Loucy (cell line): ENCODE results near the gene PICK1.

Experiments used
- H2AFZ ChIP-seq: fragments of 200-600 bp; sonication (generic); 2 replicates; pipeline ENCODE4 v1.6.0; 2016; ENCODE audit warnings: antibody characterized with exemption, mild to moderate bottlenecking, low read length, moderate library complexity
- H3F3A ChIP-seq: fragments of 200-600 bp; 2 replicates; pipeline ENCODE4 v1.6.0; 2016; ENCODE audit warnings: antibody characterized with exemption, low read depth, mild to moderate bottlenecking
- H3K27me3 ChIP-seq: fragments of 200-600 bp; sonication (generic); 2 replicates; pipeline ENCODE4 v1.6.1; 2014; ENCODE audit warnings: low read length, mild to moderate bottlenecking; ENCODE audit not compliant: insufficient read depth, poor library complexity, severe bottlenecking
- H3K36me3 ChIP-seq: fragments of 200-600 bp; sonication (generic); 2 replicates; pipeline ENCODE4 v1.6.1; 2016; ENCODE audit warnings: low read length; ENCODE audit not compliant: insufficient read depth
- H3K4me1 ChIP-seq: fragments of 200-600 bp; sonication (generic); 2 replicates; pipeline ENCODE4 v1.5.1; 2014; ENCODE audit warnings: low read length, mild to moderate bottlenecking; ENCODE audit not compliant: insufficient read depth, poor library complexity, severe bottlenecking
- H3K4me2 ChIP-seq: fragments of 200-600 bp; sonication (generic); 2 replicates; pipeline ENCODE4 v1.6.0; 2014; ENCODE audit warnings: antibody characterized with exemption, low read length, low read depth, mild to moderate bottlenecking; ENCODE audit not compliant: poor library complexity, severe bottlenecking
- H3K4me3 ChIP-seq: fragments of 200-600 bp; sonication (generic); 2 replicates; pipeline ENCODE4 v1.5.1; 2014; ENCODE audit warnings: low read length, mild to moderate bottlenecking, mixed read lengths; ENCODE audit not compliant: poor library complexity, severe bottlenecking
- H3K79me2 ChIP-seq: fragments of 200-600 bp; sonication (generic); 2 replicates; pipeline ENCODE4 v1.6.1; 2014; ENCODE audit warnings: low read length; ENCODE audit not compliant: insufficient read depth
- H3K9ac ChIP-seq: fragments of 200-600 bp; sonication (generic); 2 replicates; pipeline ENCODE4 v1.6.0; 2014; ENCODE audit warnings: mild to moderate bottlenecking, low read depth, low read length, moderate library complexity; ENCODE audit not compliant: poor library complexity, severe bottlenecking
- H3K9me2 ChIP-seq: fragments of 200-600 bp; sonication (generic); replicated peaks from 2 replicates; pipeline ENCODE4 v1.6.1; 2016; ENCODE audit warnings: low read depth, low read length, mixed read lengths
- H3K9me3 ChIP-seq: fragments of 200-600 bp; sonication (generic); 2 replicates; pipeline ENCODE4 v1.6.1; 2014; ENCODE audit warnings: mild to moderate bottlenecking, antibody characterized with exemption, low read length, low read depth; ENCODE audit not compliant: insufficient read depth
- H4K20me1 ChIP-seq: fragments of 200-600 bp; sonication (generic); 2 replicates; pipeline ENCODE4 v1.6.0; 2014; ENCODE audit warnings: antibody characterized with exemption, low read length, mild to moderate bottlenecking; ENCODE audit not compliant: insufficient read depth, poor library complexity, severe bottlenecking
- EZH2phosphoT487 ChIP-seq: fragments of 200-600 bp; IDR thresholded peaks from 2 replicates; pipeline ENCODE4 v1.6.1; 2018; ENCODE audit warnings: antibody characterized with exemption, mild to moderate bottlenecking, moderate library complexity, borderline replicate concordance
- TF ChIP-seq, protein P1 (sequence below): fragments of 200-600 bp; sonication (generic); conservative IDR thresholded peaks from 2 replicates; pipeline ENCODE4 v1.5.1; 2014; ENCODE audit warnings: mild to moderate bottlenecking, antibody characterized with exemption, low read length

Gene PICK1

GRCh38 chr22:38029901-38030300 is 27.3 kb upstream of the PICK1 start:
- Histone ChIP-seq H3K4me3 (no peak overlapping the region), H3K4me1 (no peaks in the 10 kb centered on the region), H3K4me2 (no peak overlapping the region), H3K36me3 (no peaks in the 10 kb centered on the region), H2AFZ (no peak overlapping the region), H3K9me3 (no peaks in the 10 kb centered on the region), H3K9me2 (no peaks in the 10 kb centered on the region), H3K79me2 (no peaks in the 10 kb centered on the region), H4K20me1 (no peaks in the 10 kb centered on the region), H3F3A (no peaks in the 10 kb centered on the region), H3K9ac (no peak overlapping the region), H3K27me3 (no peaks in the 10 kb centered on the region)
- TF ChIP-seq EZH2phosphoT487, result no peak
- TF ChIP-seq, protein P1, sequence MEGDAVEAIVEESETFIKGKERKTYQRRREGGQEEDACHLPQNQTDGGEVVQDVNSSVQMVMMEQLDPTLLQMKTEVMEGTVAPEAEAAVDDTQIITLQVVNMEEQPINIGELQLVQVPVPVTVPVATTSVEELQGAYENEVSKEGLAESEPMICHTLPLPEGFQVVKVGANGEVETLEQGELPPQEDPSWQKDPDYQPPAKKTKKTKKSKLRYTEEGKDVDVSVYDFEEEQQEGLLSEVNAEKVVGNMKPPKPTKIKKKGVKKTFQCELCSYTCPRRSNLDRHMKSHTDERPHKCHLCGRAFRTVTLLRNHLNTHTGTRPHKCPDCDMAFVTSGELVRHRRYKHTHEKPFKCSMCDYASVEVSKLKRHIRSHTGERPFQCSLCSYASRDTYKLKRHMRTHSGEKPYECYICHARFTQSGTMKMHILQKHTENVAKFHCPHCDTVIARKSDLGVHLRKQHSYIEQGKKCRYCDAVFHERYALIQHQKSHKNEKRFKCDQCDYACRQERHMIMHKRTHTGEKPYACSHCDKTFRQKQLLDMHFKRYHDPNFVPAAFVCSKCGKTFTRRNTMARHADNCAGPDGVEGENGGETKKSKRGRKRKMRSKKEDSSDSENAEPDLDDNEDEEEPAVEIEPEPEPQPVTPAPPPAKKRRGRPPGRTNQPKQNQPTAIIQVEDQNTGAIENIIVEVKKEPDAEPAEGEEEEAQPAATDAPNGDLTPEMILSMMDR, result no peak

DNA sequence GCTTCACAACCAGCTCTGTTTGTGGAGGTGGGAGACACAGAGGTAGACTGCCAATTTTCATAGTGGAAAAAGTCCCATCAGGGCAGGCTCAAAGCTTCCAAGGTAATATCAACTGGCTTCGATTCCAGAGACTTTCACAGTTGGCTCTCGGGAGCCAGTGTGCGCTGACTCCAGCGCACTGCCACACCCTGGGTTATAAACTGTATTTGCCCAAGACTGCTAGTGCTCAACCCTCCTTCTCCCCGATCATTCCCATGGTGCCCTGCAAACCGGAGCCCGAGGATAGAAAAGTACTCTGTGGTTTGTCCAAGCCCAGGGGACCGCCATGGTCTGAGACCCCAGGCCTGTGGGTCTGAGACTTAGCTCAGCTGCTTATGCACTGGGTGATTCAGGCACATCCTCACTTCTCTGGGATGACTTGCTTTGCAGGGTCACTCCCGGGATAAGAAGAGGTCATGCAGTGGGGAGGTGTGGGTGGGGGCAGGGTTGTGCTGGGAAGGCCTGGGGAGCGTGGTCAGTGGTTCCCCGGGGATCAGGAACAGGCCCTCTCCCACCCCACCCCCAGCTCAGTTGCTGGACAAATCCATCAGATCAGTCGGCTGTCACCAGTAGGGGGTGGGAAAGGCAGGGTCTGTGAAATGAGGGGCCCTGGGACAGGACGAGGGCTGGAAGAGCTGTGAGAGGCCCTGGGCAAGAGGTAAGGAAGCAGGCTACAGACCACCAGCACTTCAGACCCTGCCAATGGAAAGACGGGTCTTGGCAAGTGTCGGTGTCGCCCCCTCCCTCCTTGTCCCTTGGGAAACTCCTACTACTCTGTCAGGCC is 26.7 kb upstream of the PICK1 start:
- Histone ChIP-seq H3K4me2 (no peak overlapping the region), H3K9ac (no peak overlapping the region)
- TF ChIP-seq, protein P1, result no peak

DNA sequence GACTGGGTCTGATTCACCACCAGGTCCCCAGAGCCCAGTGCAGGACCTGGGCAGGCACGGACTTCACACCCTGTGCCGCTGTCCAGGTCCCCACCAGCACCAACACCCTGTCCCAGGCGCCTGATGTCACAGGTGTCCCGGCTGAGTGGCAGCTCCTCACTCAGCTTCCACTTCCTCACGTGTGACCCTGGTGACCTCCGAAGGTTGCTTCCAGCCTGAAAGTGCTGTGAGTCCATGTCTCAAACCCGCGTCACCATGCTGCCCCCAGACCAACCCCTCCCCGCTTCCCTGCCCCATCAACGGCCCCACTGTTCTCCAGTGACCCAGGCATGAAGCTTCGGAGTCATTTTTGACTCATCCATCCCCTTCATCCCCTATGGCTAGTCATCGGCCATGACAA is 25.7 kb upstream of the PICK1 start:
- no peaks in the 10 kb centered on the region for H3K9me2 ChIP-seq
- no peaks in the 10 kb centered on the region for H3K36me3 ChIP-seq
- H3K27me3 ChIP-seq, result no peaks in the 10 kb centered on the region
- no peak overlapping the region for H3K9ac ChIP-seq
- no peak overlapping the region for H3K4me2 ChIP-seq
- H3K4me1 ChIP-seq, result no peaks in the 10 kb centered on the region
- H4K20me1 ChIP-seq, result no peaks in the 10 kb centered on the region
- H3K79me2 ChIP-seq, result no peaks in the 10 kb centered on the region
- H3K4me3 ChIP-seq, result no peak overlapping the region
- H2AFZ ChIP-seq, result no peak overlapping the region
- no peaks in the 10 kb centered on the region for H3K9me3 ChIP-seq
- no peak for TF ChIP-seq EZH2phosphoT487
- TF ChIP-seq, protein P1, result no peak
- no peaks in the 10 kb centered on the region for H3F3A ChIP-seq

More for the DNA sequence above, 26.7 kb upstream of the PICK1 start:
- H3K9me2 ChIP-seq, result no peaks in the 10 kb centered on the region
- H3K27me3 ChIP-seq, result no peaks in the 10 kb centered on the region
- H3K36me3 ChIP-seq, result no peaks in the 10 kb centered on the region
- H3K4me3 ChIP-seq, result no peak overlapping the region
- no peaks in the 10 kb centered on the region for H3K4me1 ChIP-seq
- H3F3A ChIP-seq, result no peaks in the 10 kb centered on the region
- H3K9me3 ChIP-seq, result no peaks in the 10 kb centered on the region
- H2AFZ ChIP-seq, result no peak overlapping the region
- H3K79me2 ChIP-seq, result no peaks in the 10 kb centered on the region
- no peaks in the 10 kb centered on the region for H4K20me1 ChIP-seq
